IMR-90 (cell line): Measurements from ENCODE around the gene CTNNA2.

ENCODE experiments used
- BHLHE40 ChIP-seq: fragments of 150-350 bp; IDR thresholded peaks from 2 replicates; pipeline ENCODE4 v1.6.1; 2016; ENCODE audit warnings: mild to moderate bottlenecking, low read depth, low read length
- FOS ChIP-seq: fragments of 150-350 bp; IDR thresholded peaks from 2 replicates; pipeline ENCODE4 v1.6.1; 2016; ENCODE audit warnings: low read depth, low read length
- MAFK ChIP-seq: IDR thresholded peaks from 2 replicates; pipeline ENCODE4 v1.6.1; 2012; ENCODE audit warnings: low read depth, low read length, improper control_type of control experiment
- MXI1 ChIP-seq: IDR thresholded peaks from 2 replicates; pipeline ENCODE4 v1.6.1; 2012; ENCODE audit warnings: low read depth, mild to moderate bottlenecking, low read length, moderate library complexity, borderline replicate concordance
- POLR2A ChIP-seq: IDR thresholded peaks from 2 replicates; pipeline ENCODE4 v1.6.1; 2012; ENCODE audit warnings: mild to moderate bottlenecking, low read depth, low read length
- RFX5 ChIP-seq: IDR thresholded peaks from 2 replicates; pipeline ENCODE4 v1.8.0; 2012; ENCODE audit warnings: low read depth, mild to moderate bottlenecking, low read length, moderate library complexity
- TF ChIP-seq, protein P1 (sequence below): conservative IDR thresholded peaks from 2 replicates; pipeline ENCODE4 v1.5.1; 2012; ENCODE audit warnings: mild to moderate bottlenecking, low read depth, low read length, improper control_type of control experiment
- TF ChIP-seq, protein P2 (sequence below): fragments of 150-350 bp; IDR thresholded peaks from 2 replicates; pipeline ENCODE4 v1.6.1; 2016; ENCODE audit warnings: low read depth, mild to moderate bottlenecking, low read length, moderate library complexity, borderline replicate concordance

DNA sequence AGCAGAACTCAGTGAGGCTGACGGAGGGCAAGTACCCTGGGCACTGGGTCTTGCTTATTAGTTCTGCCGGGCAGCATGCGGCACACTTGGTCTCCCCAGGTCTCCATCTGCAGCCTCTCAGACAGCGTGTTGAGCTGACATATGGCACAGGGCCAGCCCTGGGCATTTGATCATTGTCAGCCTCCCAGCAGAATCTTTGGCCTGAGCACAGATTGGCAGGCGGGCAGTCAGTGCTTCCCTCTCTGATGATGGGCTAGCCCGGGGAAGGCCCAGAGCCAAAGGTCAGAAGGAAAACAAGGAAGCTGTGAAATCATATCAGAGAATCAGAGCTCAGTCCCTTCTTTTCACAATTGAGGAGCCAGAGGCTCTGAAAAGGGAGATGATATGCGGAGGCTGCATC is 941.8 kb downstream of the CTNNA2 start:
- TF ChIP-seq, protein P1, sequence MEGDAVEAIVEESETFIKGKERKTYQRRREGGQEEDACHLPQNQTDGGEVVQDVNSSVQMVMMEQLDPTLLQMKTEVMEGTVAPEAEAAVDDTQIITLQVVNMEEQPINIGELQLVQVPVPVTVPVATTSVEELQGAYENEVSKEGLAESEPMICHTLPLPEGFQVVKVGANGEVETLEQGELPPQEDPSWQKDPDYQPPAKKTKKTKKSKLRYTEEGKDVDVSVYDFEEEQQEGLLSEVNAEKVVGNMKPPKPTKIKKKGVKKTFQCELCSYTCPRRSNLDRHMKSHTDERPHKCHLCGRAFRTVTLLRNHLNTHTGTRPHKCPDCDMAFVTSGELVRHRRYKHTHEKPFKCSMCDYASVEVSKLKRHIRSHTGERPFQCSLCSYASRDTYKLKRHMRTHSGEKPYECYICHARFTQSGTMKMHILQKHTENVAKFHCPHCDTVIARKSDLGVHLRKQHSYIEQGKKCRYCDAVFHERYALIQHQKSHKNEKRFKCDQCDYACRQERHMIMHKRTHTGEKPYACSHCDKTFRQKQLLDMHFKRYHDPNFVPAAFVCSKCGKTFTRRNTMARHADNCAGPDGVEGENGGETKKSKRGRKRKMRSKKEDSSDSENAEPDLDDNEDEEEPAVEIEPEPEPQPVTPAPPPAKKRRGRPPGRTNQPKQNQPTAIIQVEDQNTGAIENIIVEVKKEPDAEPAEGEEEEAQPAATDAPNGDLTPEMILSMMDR = no peak
- no peak for TF ChIP-seq POLR2A
- no peak for TF ChIP-seq BHLHE40
- no peak for TF ChIP-seq MXI1
- no peak for TF ChIP-seq RFX5
- no peak for TF ChIP-seq MAFK
- TF ChIP-seq, protein P2, sequence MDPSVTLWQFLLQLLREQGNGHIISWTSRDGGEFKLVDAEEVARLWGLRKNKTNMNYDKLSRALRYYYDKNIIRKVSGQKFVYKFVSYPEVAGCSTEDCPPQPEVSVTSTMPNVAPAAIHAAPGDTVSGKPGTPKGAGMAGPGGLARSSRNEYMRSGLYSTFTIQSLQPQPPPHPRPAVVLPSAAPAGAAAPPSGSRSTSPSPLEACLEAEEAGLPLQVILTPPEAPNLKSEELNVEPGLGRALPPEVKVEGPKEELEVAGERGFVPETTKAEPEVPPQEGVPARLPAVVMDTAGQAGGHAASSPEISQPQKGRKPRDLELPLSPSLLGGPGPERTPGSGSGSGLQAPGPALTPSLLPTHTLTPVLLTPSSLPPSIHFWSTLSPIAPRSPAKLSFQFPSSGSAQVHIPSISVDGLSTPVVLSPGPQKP = no peak
- no peak for TF ChIP-seq FOS
